Ishikawa (cell line): ENCODE measurements around the gene IGSF22.

Experiments
- EP300 ChIP-seq: IDR thresholded peaks from 2 replicates; pipeline ENCODE4 v1.6.1; 2012; ENCODE audit warnings: borderline replicate concordance
- FOXM1 ChIP-seq: IDR thresholded peaks from 2 replicates; pipeline ENCODE4 v1.6.1; 2012; ENCODE audit warnings: low read depth, borderline replicate concordance
- MAX ChIP-seq: IDR thresholded peaks from 2 replicates; pipeline ENCODE4 v1.6.1; 2012
- REST ChIP-seq: IDR thresholded peaks from 2 replicates; pipeline ENCODE4 v1.6.1; 2012; ENCODE audit warnings: low read depth, mild to moderate bottlenecking
- TAF1 ChIP-seq: IDR thresholded peaks from 2 replicates; pipeline ENCODE4 v1.6.1; 2012; ENCODE audit warnings: low read depth, mild to moderate bottlenecking
- TCF12 ChIP-seq: IDR thresholded peaks from 2 replicates; pipeline ENCODE4 v1.6.1; 2012; ENCODE audit warnings: low read depth
- TEAD4 ChIP-seq: IDR thresholded peaks from 2 replicates; pipeline ENCODE4 v1.6.1; 2012
- YY1 ChIP-seq: IDR thresholded peaks from 2 replicates; pipeline ENCODE4 v1.6.1; 2012; ENCODE audit warnings: low read depth

- TF ChIP-seq REST (no peak), FOXM1 (no peak), EP300 (no peak), YY1 (no peak), MAX (no peak), TAF1 (no peak), TCF12 (no peak), TEAD4 (no peak)
Observed at GRCh38 chr11:18676803-18677202, 49.2 kb downstream of the IGSF22 start.
